Measurements from ENCODE around the gene RPS2.
"Not testable (repeated sequence)": the region's sequence is repeated elsewhere in the genome, so short reads cannot be mapped to it uniquely, and the experiment has no call there.

The RPS2 gene

GRCh38 chr16:1958715-1959268 is 5.8 kb downstream of the RPS2 start:
- DNase-seq (no peak), ATAC-seq (ENCODE audit: insufficient read depth, low read depth) (no peak)
- peaks cover 30% of the 10 kb centered on the region for H3K36me3 ChIP-seq (ENCODE audit: insufficient read depth, low read length)
- no peaks in the 10 kb centered on the region for H3K27me3 ChIP-seq (ENCODE audit: insufficient read depth, low read length, poor library complexity)
- H3K27ac ChIP-seq (ENCODE audit: low read length): peak overlapping the region; percentile 68
- no peaks in the 10 kb centered on the region for H3K9me3 ChIP-seq (ENCODE audit: insufficient read depth, low read length, severe bottlenecking)
- H3K4me3 ChIP-seq (ENCODE audit: low read depth in 1 of 2, low read length in 2 of 2): peak overlapping the region in 1 of 2 experiments; percentile 75; a peak in 3 of 4 replicates
- no peak for TF ChIP-seq EZH2 (IDR thresholded peaks at IDR 0.05; ENCODE audit: borderline replicate concordance, low read depth, low read length, severe bottlenecking)
- TF ChIP-seq, protein P1, sequence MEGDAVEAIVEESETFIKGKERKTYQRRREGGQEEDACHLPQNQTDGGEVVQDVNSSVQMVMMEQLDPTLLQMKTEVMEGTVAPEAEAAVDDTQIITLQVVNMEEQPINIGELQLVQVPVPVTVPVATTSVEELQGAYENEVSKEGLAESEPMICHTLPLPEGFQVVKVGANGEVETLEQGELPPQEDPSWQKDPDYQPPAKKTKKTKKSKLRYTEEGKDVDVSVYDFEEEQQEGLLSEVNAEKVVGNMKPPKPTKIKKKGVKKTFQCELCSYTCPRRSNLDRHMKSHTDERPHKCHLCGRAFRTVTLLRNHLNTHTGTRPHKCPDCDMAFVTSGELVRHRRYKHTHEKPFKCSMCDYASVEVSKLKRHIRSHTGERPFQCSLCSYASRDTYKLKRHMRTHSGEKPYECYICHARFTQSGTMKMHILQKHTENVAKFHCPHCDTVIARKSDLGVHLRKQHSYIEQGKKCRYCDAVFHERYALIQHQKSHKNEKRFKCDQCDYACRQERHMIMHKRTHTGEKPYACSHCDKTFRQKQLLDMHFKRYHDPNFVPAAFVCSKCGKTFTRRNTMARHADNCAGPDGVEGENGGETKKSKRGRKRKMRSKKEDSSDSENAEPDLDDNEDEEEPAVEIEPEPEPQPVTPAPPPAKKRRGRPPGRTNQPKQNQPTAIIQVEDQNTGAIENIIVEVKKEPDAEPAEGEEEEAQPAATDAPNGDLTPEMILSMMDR (IDR thresholded peaks at IDR 0.05; ENCODE audit: borderline replicate concordance, extremely low read depth, low read length, poor library complexity, severe bottlenecking): no peak
- H3K4me1 ChIP-seq (ENCODE audit: insufficient read depth, low read length): peaks cover 47% of the 10 kb centered on the region
- peaks cover 27% of the 10 kb centered on the region for H4K20me1 ChIP-seq (ENCODE audit: insufficient read depth, low read length)
- peak overlapping the region; percentile 89 for H2AFZ ChIP-seq (ENCODE audit: low read depth, low read length)
- H3K9ac ChIP-seq (ENCODE audit: low read depth, low read length): peak overlapping the region; percentile 81
- H3K79me2 ChIP-seq (ENCODE audit: insufficient read depth, low read length): peaks cover 37% of the 10 kb centered on the region
- peak overlapping the region; percentile 76 for H3K4me2 ChIP-seq (ENCODE audit: insufficient read depth, low read length)

DNA sequence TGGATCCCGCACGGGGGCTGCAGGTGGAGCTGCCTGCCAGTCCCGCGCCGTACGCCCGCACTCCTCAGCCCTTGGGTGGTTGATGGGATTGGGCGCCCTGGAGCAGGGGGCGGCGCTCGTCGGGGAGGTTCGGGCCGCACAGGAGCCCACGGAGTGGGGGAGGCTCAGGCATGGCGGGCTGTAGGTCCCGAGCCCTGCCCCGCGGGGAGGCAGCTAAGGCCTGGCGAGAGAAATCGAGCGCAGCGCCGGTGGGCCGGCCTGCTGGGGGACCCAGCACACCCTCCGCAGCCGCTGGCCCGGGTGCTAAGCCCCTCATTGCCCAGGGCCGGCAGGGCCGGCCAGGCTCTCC is 6.5 kb downstream of the RPS2 start:
- Histone ChIP-seq H3K36me3 (ENCODE audit: insufficient read depth, low read length) (peaks cover 24% of the 10 kb centered on the region), H3K4me1 (ENCODE audit: insufficient read depth, low read length) (peaks cover 40% of the 10 kb centered on the region), H3K79me2 (ENCODE audit: insufficient read depth, low read length) (peaks cover 31% of the 10 kb centered on the region), H4K20me1 (ENCODE audit: insufficient read depth, low read length) (peaks cover 20% of the 10 kb centered on the region)
- H3K4me2 ChIP-seq (ENCODE audit: insufficient read depth, low read length); ATAC-seq (ENCODE audit: insufficient read depth, low read depth); DNase-seq; H3K9me3 ChIP-seq (ENCODE audit: insufficient read depth, low read length, severe bottlenecking); H2AFZ ChIP-seq (ENCODE audit: low read depth, low read length); H3K27ac ChIP-seq (ENCODE audit: low read length); H3K4me3 ChIP-seq (ENCODE audit: low read depth in 1 of 2, low read length in 2 of 2); H3K27me3 ChIP-seq (ENCODE audit: insufficient read depth, low read length, poor library complexity); H3K9ac ChIP-seq (ENCODE audit: low read depth, low read length): not testable (repeated sequence)

- not testable (repeated sequence) for H3K27ac ChIP-seq (ENCODE audit: low read length); H3K9ac ChIP-seq (ENCODE audit: low read depth, low read length); H2AFZ ChIP-seq (ENCODE audit: low read depth, low read length); H3K4me3 ChIP-seq (ENCODE audit: low read depth in 1 of 2, low read length in 2 of 2); ATAC-seq (ENCODE audit: insufficient read depth, low read depth); H3K9me3 ChIP-seq (ENCODE audit: insufficient read depth, low read length, severe bottlenecking); H3K27me3 ChIP-seq (ENCODE audit: insufficient read depth, low read length, poor library complexity); H3K4me2 ChIP-seq (ENCODE audit: insufficient read depth, low read length)
- peaks cover 25% of the 10 kb centered on the region for H3K79me2 ChIP-seq (ENCODE audit: insufficient read depth, low read length)
- peak; percentile 39 for DNase-seq
- H3K36me3 ChIP-seq (ENCODE audit: insufficient read depth, low read length): peaks cover 18% of the 10 kb centered on the region
- peaks cover 35% of the 10 kb centered on the region for H3K4me1 ChIP-seq (ENCODE audit: insufficient read depth, low read length)
- H4K20me1 ChIP-seq (ENCODE audit: insufficient read depth, low read length): peaks cover 15% of the 10 kb centered on the region
These were observed 7.0 kb downstream of the RPS2 start for GRCh38 chr16:1957434-1958142.

DNA sequence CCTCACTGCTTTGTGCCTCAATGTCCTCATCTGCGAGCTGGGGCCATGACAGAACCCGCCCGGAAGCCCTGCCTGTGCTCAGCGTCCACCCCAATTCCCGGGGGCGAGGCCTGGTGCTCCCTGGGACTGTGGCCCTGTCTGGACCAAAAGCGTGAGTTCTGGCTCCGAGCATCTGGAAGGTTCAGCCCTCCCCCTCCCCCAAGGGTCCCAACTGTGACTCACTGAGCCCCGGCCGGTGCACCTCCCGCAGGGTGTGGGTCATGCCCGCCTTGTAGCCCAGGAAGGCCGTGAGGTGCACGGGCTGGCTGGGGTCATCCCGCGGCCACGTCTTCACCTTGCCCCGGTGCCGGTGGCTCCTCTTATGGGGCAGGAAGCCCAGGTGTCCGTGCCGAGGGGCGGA is 10.9 kb downstream of the RPS2 start:
- Histone ChIP-seq H3K9ac (ENCODE audit: low read depth, low read length) (no peak overlapping the region), H3K27ac (ENCODE audit: low read length) (no peak overlapping the region), H3K79me2 (ENCODE audit: insufficient read depth, low read length) (no peaks in the 10 kb centered on the region), H3K9me3 (ENCODE audit: insufficient read depth, low read length, severe bottlenecking) (no peaks in the 10 kb centered on the region), H2AFZ (ENCODE audit: low read depth, low read length) (no peak overlapping the region), H3K27me3 (ENCODE audit: insufficient read depth, low read length, poor library complexity) (no peaks in the 10 kb centered on the region), H3K36me3 (ENCODE audit: insufficient read depth, low read length) (no peaks in the 10 kb centered on the region), H3K4me1 (ENCODE audit: insufficient read depth, low read length) (peaks cover 2% of the 10 kb centered on the region), H3K4me3 (ENCODE audit: low read depth in 1 of 2, low read length in 2 of 2) (no peak overlapping the region), H4K20me1 (ENCODE audit: insufficient read depth, low read length) (no peaks in the 10 kb centered on the region), H3K4me2 (ENCODE audit: insufficient read depth, low read length) (no peak overlapping the region)
- TF ChIP-seq EZH2 (IDR thresholded peaks at IDR 0.05; ENCODE audit: borderline replicate concordance, low read depth, low read length, severe bottlenecking): no peak
- TF ChIP-seq, protein P1 (IDR thresholded peaks at IDR 0.05; ENCODE audit: borderline replicate concordance, extremely low read depth, low read length, poor library complexity, severe bottlenecking): no peak
- no peak for ATAC-seq (ENCODE audit: insufficient read depth, low read depth)
- DNase-seq: no peak
